Smooth muscle cell (in vitro differentiated cells): ENCODE results near the gene RETN. TPM values are rescaled to one million over a fixed set of nuclear protein-coding genes. Genes with fewer than 3 reads are reported as not detected.

ENCODE experiments used
- DNase-seq: peaks from one replicate; lab custom pipeline; 2025; ENCODE audit not compliant: unreplicated experiment; lab: John Stamatoyannopoulos, UW
- H2AFZ ChIP-seq: fragments of 200-600 bp; sonication (generic); 2 replicates; pipeline ENCODE4 v1.6.0; 2016; ENCODE audit warnings: antibody characterized with exemption, low read depth, mild to moderate bottlenecking
- H3F3A ChIP-seq: fragments of 200-600 bp; sonication (generic); 2 replicates; pipeline ENCODE4 v1.6.0; 2017; ENCODE audit warnings: antibody characterized with exemption, low read depth
- H3K27ac ChIP-seq: fragments of 200-600 bp; sonication (generic); 2 replicates; pipeline ENCODE4 v1.5.1; 2016; ENCODE audit warnings: low read depth, mild to moderate bottlenecking
- H3K27me3 ChIP-seq: fragments of 200-600 bp; sonication (generic); 2 replicates; pipeline ENCODE4 v1.6.1; 2016; ENCODE audit warnings: low read depth, mild to moderate bottlenecking
- H3K36me3 ChIP-seq: fragments of 200-600 bp; sonication (generic); 2 replicates; pipeline ENCODE4 v1.5.1; 2016; ENCODE audit warnings: low read depth
- H3K4me1 ChIP-seq: fragments of 200-600 bp; sonication (generic); 2 replicates; pipeline ENCODE4 v1.5.1; 2016; ENCODE audit warnings: low read depth
- H3K4me2 ChIP-seq: fragments of 200-600 bp; sonication (generic); 2 replicates; pipeline ENCODE4 v1.6.0; 2016; ENCODE audit warnings: mild to moderate bottlenecking
- H3K4me3 ChIP-seq: fragments of 200-600 bp; sonication (generic); 2 replicates; pipeline ENCODE4 v1.5.1; 2016; ENCODE audit warnings: mild to moderate bottlenecking
- H3K79me2 ChIP-seq: fragments of 200-600 bp; sonication (generic); 2 replicates; pipeline ENCODE4 v1.6.0; 2016; ENCODE audit warnings: low read depth, mild to moderate bottlenecking
- H3K9ac ChIP-seq: fragments of 200-600 bp; sonication (generic); 2 replicates; pipeline ENCODE4 v1.6.0; 2016; ENCODE audit warnings: low read depth
- H3K9me3 ChIP-seq: fragments of 200-600 bp; sonication (generic); replicated peaks from 2 replicates; pipeline ENCODE4 v1.5.1; 2016; ENCODE audit warnings: low read depth
- H4K20me1 ChIP-seq: fragments of 200-600 bp; sonication (generic); 2 replicates; pipeline ENCODE4 v1.6.0; 2016; ENCODE audit warnings: low read depth
- CTCF ChIP-seq: fragments of 200-600 bp; sonication (generic); IDR thresholded peaks from 2 replicates; pipeline ENCODE4 v1.5.1; 2017; ENCODE audit warnings: borderline replicate concordance, mild to moderate bottlenecking, antibody characterized with exemption; ENCODE audit not compliant: insufficient read depth, poor library complexity, severe bottlenecking
- WGBS: methylation state at CpG from one replicate; pipeline ENCODE4 v1.1.7; 2016; ENCODE audit warnings: low lambda C conversion rate; 5-methylcytosine and 5-hydroxymethylcytosine counted together
- polyA plus RNA-seq: library from polyadenylated mRNA; unstranded; fragments of >200 nt; fragmentation: Nextera tagmentation; extraction: Ambion mirVana; gene quantifications from 2 replicates; pipeline ENCODE4 v1.2.1, GENCODE V29; 2016
- total RNA-seq: library from RNA; depleted of rRNA; stranded (reverse); fragments of >200 nt; gene quantifications from 2 replicates; pipeline ENCODE4 v1.2.3, GENCODE V29; 2014

The RETN gene
- total and polyA plus RNA-seq, 2 experiments from 2014 or later = not detected

- H2AFZ ChIP-seq = peak within 1 kb of the TSS; percentile 100
- no peaks in the 10 kb centered on the region for H3F3A ChIP-seq
- H3K79me2 ChIP-seq = peaks cover 5% of the 10 kb centered on the region
- peaks cover 34% of the 10 kb centered on the region for H4K20me1 ChIP-seq
- no peaks in the 10 kb centered on the region for H3K4me1 ChIP-seq
- DNase-seq = peak; percentile 62
- H3K36me3 ChIP-seq = no peaks in the 10 kb centered on the region
- peak within 1 kb of the TSS; percentile 91 for H3K9ac ChIP-seq
- H3K4me3 ChIP-seq = peak within 1 kb of the TSS; percentile 100
- TF ChIP-seq CTCF = peak; percentile 96
- peak within 1 kb of the TSS; percentile 97 for H3K4me2 ChIP-seq
- H3K27me3 ChIP-seq = peaks cover 12% of the 10 kb centered on the region
- H3K27ac ChIP-seq = no peak within 1 kb of the TSS
- 2% methylated on average over 67 of the region's 79 CpGs for WGBS
- H3K9me3 ChIP-seq = no peaks in the 10 kb centered on the region
These were observed 11.9 kb downstream of the RETN start, which contains the start of gene TRAPPC5 for GRCh38 chr19:7680606-7681339. TSS of gene TRAPPC5 (plus strand) at chr19:7680833. CDS start at chr19:7682254, 1,421 bp downstream.

- Histone ChIP-seq H3K4me3 (peak overlapping the region; percentile 100), H4K20me1 (peaks cover 36% of the 10 kb centered on the region), H2AFZ (peak overlapping the region; percentile 100), H3K27ac (no peak overlapping the region), H3K79me2 (peaks cover 5% of the 10 kb centered on the region), H3K9ac (peak overlapping the region; percentile 91), H3F3A (no peaks in the 10 kb centered on the region), H3K27me3 (peaks cover 10% of the 10 kb centered on the region), H3K9me3 (no peaks in the 10 kb centered on the region), H3K4me1 (no peaks in the 10 kb centered on the region), H3K4me2 (peak overlapping the region; percentile 97), H3K36me3 (no peaks in the 10 kb centered on the region)
- WGBS = 35% methylated on average over 34 of the region's 43 CpGs
- TF ChIP-seq CTCF = peak; percentile 35
- DNase-seq = peak; percentile 22
These were observed 12.7 kb downstream of the RETN start for GRCh38 chr19:7681340-7682174.

GRCh38 chr19:7682175-7682855 lies 13.5 kb downstream of the RETN start:
- Histone ChIP-seq H3K27ac (no peak overlapping the region), H3K9me3 (no peaks in the 10 kb centered on the region), H3K27me3 (peaks cover 4% of the 10 kb centered on the region), H3F3A (no peaks in the 10 kb centered on the region), H3K79me2 (peaks cover 5% of the 10 kb centered on the region), H3K4me3 (no peak overlapping the region), H4K20me1 (peaks cover 36% of the 10 kb centered on the region), H3K4me1 (no peaks in the 10 kb centered on the region), H2AFZ (no peak overlapping the region), H3K4me2 (no peak overlapping the region), H3K36me3 (no peaks in the 10 kb centered on the region), H3K9ac (no peak overlapping the region)
- DNase-seq = no peak
- WGBS = 95% methylated on average over 39 of the region's 74 CpGs
- no peak for TF ChIP-seq CTCF
